HG02798 (cell line): ENCODE measurements around the gene TIGD1.

Experiments used
- ATAC-seq: cut with Tn5 transposase; IDR thresholded peaks from one replicate; pipeline ENCODE4 v1.9.1; 2021; ENCODE audit warnings: mild to moderate bottlenecking; ENCODE audit not compliant: unreplicated experiment, poor library complexity

TIGD1 gene

GRCh38 chr2:232550354-232551249, at the start of gene TIGD1, which contains the start of gene EIF4E2:
Gene TIGD1, minus strand, starts transcription at chr2:232550557. Its CDS starts 675 bp downstream, at chr2:232549882.
Gene EIF4E2, plus strand, starts transcription at chr2:232550689. Its CDS starts 36 bp downstream, at chr2:232550725.
- ATAC-seq = peak; percentile 96

- ATAC-seq = no peak
Measured at GRCh38 chr2:232598293-232598692, 47.9 kb upstream of the TIGD1 start.

- no peak for ATAC-seq
Measured at GRCh38 chr2:232597362-232598079, 47.2 kb upstream of the TIGD1 start.

GRCh38 chr2:232593982-232594381, 43.6 kb upstream of the TIGD1 start:
- ATAC-seq = no peak

GRCh38 chr2:232592772-232593395, 42.5 kb upstream of the TIGD1 start:
- no peak for ATAC-seq

GRCh38 chr2:232588680-232589585, 38.6 kb upstream of the TIGD1 start:
- ATAC-seq = no peak

- no peak for ATAC-seq
Measured at GRCh38 chr2:232588031-232588430, 37.7 kb upstream of the TIGD1 start.

- no peak for ATAC-seq
Measured at GRCh38 chr2:232587512-232587911, 37.2 kb upstream of the TIGD1 start.

GRCh38 chr2:232586943-232587505, 36.7 kb upstream of the TIGD1 start:
- ATAC-seq = no peak

- ATAC-seq = no peak
Measured at GRCh38 chr2:232584238-232584637, 33.9 kb upstream of the TIGD1 start.

GRCh38 chr2:232581725-232582124, 31.4 kb upstream of the TIGD1 start:
- no peak for ATAC-seq

GRCh38 chr2:232580648-232580981, 30.3 kb upstream of the TIGD1 start:
- ATAC-seq = no peak

GRCh38 chr2:232578626-232579025, 28.3 kb upstream of the TIGD1 start:
- no peak for ATAC-seq

- ATAC-seq = no peak
Measured at GRCh38 chr2:232577841-232578240, 27.5 kb upstream of the TIGD1 start.

GRCh38 chr2:232576995-232577394, 26.6 kb upstream of the TIGD1 start:
- ATAC-seq = no peak

GRCh38 chr2:232575404-232575746, 25.0 kb upstream of the TIGD1 start:
- no peak for ATAC-seq

- ATAC-seq = no peak
Measured at GRCh38 chr2:232574674-232575403, 24.5 kb upstream of the TIGD1 start.

- ATAC-seq = no peak
Measured at GRCh38 chr2:232573771-232574435, 23.5 kb upstream of the TIGD1 start.

- ATAC-seq = no peak
Measured at GRCh38 chr2:232573042-232573441, 22.7 kb upstream of the TIGD1 start.
